KMS-11 (cell line): ENCODE measurements around the gene CKMT2.

Experiments
- H2AFZ ChIP-seq: fragments of 200-600 bp; sonication (generic); 2 replicates; pipeline ENCODE4 v1.6.1; 2016; ENCODE audit warnings: antibody characterized with exemption, mixed run types, low read depth
- H3K27ac ChIP-seq: fragments of 200-600 bp; sonication (generic); 2 replicates; pipeline ENCODE4 v1.6.1; 2016; ENCODE audit warnings: mild to moderate bottlenecking, mixed run types
- H3K27me3 ChIP-seq: fragments of 200-600 bp; sonication (generic); 2 replicates; pipeline ENCODE4 v1.6.1; 2017; ENCODE audit warnings: mild to moderate bottlenecking, low read depth, mixed run types, moderate library complexity; ENCODE audit not compliant: insufficient read depth
- H3K36me3 ChIP-seq: fragments of 200-600 bp; sonication (generic); 2 replicates; pipeline ENCODE4 v1.6.1; 2017; ENCODE audit warnings: mild to moderate bottlenecking, mixed run types; ENCODE audit not compliant: insufficient read depth
- H3K4me1 ChIP-seq: fragments of 200-600 bp; sonication (generic); 2 replicates; pipeline ENCODE4 v1.6.1; 2016; ENCODE audit warnings: mild to moderate bottlenecking, low read depth, mixed run types; ENCODE audit not compliant: poor library complexity, severe bottlenecking
- H3K4me2 ChIP-seq: fragments of 200-600 bp; sonication (generic); 2 replicates; pipeline ENCODE4 v1.7.0; 2016; ENCODE audit warnings: mild to moderate bottlenecking, mixed run types
- H3K4me3 ChIP-seq: fragments of 200-600 bp; sonication (generic); IDR thresholded peaks from 2 replicates; pipeline ENCODE4 v1.6.1; 2017; ENCODE audit warnings: low read depth, low read length, mixed read lengths; ENCODE audit not compliant: insufficient read depth
- H3K79me2 ChIP-seq: fragments of 200-600 bp; sonication (generic); 2 replicates; pipeline ENCODE4 v1.6.1; 2016; ENCODE audit warnings: low read depth, mixed run types; ENCODE audit not compliant: insufficient read depth
- H3K9ac ChIP-seq: fragments of 200-600 bp; sonication (generic); 2 replicates; pipeline ENCODE4 v1.6.1; 2016; ENCODE audit warnings: mild to moderate bottlenecking, mixed run types
- H4K20me1 ChIP-seq: fragments of 200-600 bp; sonication (generic); 2 replicates; pipeline ENCODE4 v1.6.1; 2016; ENCODE audit warnings: mild to moderate bottlenecking, mixed run types; ENCODE audit not compliant: insufficient read depth
- TF ChIP-seq, protein P1 (sequence below): fragments of 200-600 bp; sonication (generic); conservative IDR thresholded peaks from 2 replicates; pipeline ENCODE4 v1.6.1; 2017; ENCODE audit warnings: low read depth, mild to moderate bottlenecking, antibody characterized with exemption, low read length, moderate library complexity, mixed read lengths

CKMT2 gene

DNA sequence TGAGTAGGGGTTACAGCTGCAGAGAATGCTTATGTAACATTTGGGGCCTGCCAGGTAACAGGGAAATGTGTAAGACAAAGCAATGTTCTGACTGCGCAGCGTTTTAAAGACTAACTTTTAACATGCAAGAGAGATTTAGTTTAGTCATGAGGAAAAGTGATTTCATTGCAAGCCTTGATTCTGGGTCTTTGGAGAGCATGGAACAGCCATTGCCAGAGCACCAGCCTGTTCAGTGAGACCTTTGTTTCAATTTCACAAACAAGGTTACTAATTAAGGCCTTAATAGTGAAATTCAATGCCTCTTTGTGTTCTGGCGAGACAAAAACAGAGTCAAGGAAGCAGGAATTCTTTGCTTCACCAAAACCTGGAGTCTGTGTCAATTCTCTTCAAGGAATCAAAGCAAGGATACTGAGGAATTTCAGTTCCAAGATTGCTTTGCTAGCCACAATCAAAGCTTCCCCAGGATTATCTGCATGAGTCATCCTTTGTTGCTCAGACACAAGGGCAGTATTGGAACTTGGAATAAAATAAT is 14.4 kb downstream of the CKMT2 start:
- Histone ChIP-seq H3K79me2 (no peaks in the 10 kb centered on the region), H3K27ac (no peak overlapping the region), H3K4me3 (no peak overlapping the region), H2AFZ (no peak overlapping the region), H3K9ac (no peak overlapping the region), H3K36me3 (no peaks in the 10 kb centered on the region), H3K4me2 (no peak overlapping the region), H4K20me1 (no peaks in the 10 kb centered on the region), H3K4me1 (no peaks in the 10 kb centered on the region), H3K27me3 (no peaks in the 10 kb centered on the region)
- TF ChIP-seq, protein P1, sequence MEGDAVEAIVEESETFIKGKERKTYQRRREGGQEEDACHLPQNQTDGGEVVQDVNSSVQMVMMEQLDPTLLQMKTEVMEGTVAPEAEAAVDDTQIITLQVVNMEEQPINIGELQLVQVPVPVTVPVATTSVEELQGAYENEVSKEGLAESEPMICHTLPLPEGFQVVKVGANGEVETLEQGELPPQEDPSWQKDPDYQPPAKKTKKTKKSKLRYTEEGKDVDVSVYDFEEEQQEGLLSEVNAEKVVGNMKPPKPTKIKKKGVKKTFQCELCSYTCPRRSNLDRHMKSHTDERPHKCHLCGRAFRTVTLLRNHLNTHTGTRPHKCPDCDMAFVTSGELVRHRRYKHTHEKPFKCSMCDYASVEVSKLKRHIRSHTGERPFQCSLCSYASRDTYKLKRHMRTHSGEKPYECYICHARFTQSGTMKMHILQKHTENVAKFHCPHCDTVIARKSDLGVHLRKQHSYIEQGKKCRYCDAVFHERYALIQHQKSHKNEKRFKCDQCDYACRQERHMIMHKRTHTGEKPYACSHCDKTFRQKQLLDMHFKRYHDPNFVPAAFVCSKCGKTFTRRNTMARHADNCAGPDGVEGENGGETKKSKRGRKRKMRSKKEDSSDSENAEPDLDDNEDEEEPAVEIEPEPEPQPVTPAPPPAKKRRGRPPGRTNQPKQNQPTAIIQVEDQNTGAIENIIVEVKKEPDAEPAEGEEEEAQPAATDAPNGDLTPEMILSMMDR = no peak

DNA sequence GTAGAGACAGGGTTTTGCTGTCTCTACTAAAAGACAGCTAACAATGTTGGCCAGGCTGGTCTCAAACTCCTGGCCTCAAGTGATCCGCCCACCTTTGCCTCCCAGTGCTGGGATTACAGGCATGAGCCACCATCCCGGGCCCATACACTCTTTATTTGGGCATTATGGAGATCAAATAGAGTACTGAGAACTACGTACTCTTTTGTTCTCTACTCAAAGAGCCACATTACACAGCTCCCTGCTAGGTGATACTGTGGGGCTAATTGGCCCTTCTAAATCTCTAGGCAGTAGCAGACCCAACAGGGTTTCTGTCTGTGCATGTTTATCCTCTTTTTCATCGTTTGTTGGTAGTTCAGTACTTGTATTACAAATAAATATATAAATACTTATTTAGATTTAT is 16.1 kb downstream of the CKMT2 start:
- Histone ChIP-seq H3K9ac (no peak overlapping the region), H3K27me3 (no peaks in the 10 kb centered on the region), H3K4me2 (no peak overlapping the region), H3K4me1 (no peaks in the 10 kb centered on the region), H3K36me3 (no peaks in the 10 kb centered on the region), H2AFZ (no peak overlapping the region), H4K20me1 (no peaks in the 10 kb centered on the region), H3K4me3 (no peak overlapping the region), H3K79me2 (no peaks in the 10 kb centered on the region), H3K27ac (no peak overlapping the region)
- TF ChIP-seq, protein P1 = no peak

DNA sequence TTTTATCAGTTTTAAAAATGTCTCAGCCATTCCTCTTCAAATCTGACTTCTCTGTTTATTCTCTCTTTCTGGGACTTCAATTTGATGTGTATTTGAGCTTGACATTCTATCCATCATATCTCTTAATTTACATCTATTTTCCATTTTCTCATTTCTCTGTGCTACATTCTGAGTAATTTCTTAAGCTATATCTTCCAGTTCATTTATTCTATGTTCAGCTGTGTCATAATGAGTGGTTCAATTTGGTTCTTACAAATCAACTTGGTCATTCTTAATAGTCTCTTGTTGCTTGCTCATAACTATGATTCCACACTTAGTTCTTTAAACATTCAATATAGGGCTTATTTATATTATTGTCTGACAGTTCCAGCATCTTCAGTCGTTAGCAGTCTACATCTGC is 16.9 kb downstream of the CKMT2 start:
- Histone ChIP-seq H4K20me1 (no peaks in the 10 kb centered on the region), H3K4me1 (no peaks in the 10 kb centered on the region), H3K36me3 (no peaks in the 10 kb centered on the region), H3K27me3 (no peaks in the 10 kb centered on the region), H3K4me2 (no peak overlapping the region), H3K27ac (no peak overlapping the region), H2AFZ (no peak overlapping the region), H3K9ac (no peak overlapping the region), H3K79me2 (no peaks in the 10 kb centered on the region), H3K4me3 (no peak overlapping the region)
- TF ChIP-seq, protein P1 = no peak

DNA sequence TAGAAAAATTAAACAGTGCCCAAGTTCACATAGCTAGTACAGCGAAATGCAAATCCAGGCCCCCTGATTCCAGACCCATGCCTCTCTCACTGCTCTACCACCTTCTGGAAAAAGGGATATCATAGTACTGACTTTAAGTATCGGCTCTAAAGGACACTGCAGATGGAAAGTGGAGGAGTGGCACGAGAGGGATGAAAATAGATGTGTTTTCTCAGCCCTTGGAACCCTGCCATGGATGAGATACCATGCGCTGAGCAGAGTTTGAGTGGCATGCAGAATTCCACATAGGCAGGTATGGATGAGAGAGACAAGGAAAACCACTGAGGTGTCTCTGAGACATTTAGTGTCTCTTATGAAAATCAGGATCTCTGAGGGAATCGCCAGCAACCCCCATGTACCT is 18.8 kb downstream of the CKMT2 start:
- Histone ChIP-seq H3K4me3 (no peak overlapping the region), H3K79me2 (no peaks in the 10 kb centered on the region), H3K9ac (no peak overlapping the region), H3K4me2 (no peak overlapping the region), H3K36me3 (no peaks in the 10 kb centered on the region), H3K27me3 (no peaks in the 10 kb centered on the region), H3K4me1 (no peaks in the 10 kb centered on the region), H4K20me1 (no peaks in the 10 kb centered on the region), H3K27ac (no peak overlapping the region), H2AFZ (no peak overlapping the region)
- TF ChIP-seq, protein P1 = no peak
